OCI-LY1 (cell line): ENCODE results near the gene FCHO1.

Experiments used
- H2AFZ ChIP-seq: fragments of 200-600 bp; sonication (generic), shearing (Covaris generic); 2 replicates; pipeline ENCODE4 v1.6.0; 2014; ENCODE audit warnings: antibody characterized with exemption, mild to moderate bottlenecking, low read length
- H3F3A ChIP-seq: fragments of 200-600 bp; sonication (generic), shearing (Covaris generic); 2 replicates; pipeline ENCODE4 v1.6.0; 2014; ENCODE audit warnings: mild to moderate bottlenecking, antibody characterized with exemption, low read length, moderate library complexity; ENCODE audit not compliant: insufficient read depth
- H3K27ac ChIP-seq: fragments of 200-600 bp; sonication (generic); 2 replicates; pipeline ENCODE4 v1.5.1; 2014; ENCODE audit warnings: low read length, mixed run types, mild to moderate bottlenecking, low read depth; ENCODE audit not compliant: poor library complexity, severe bottlenecking
- H3K27me3 ChIP-seq: fragments of 200-600 bp; sonication (generic); 2 replicates; pipeline ENCODE4 v1.6.0; 2014; ENCODE audit warnings: antibody characterized with exemption, mild to moderate bottlenecking, low read length, moderate library complexity; ENCODE audit not compliant: insufficient read depth
- H3K36me3 ChIP-seq: fragments of 200-600 bp; sonication (generic); 2 replicates; pipeline ENCODE4 v1.6.1; 2014; ENCODE audit warnings: mild to moderate bottlenecking, antibody characterized with exemption, low read length, moderate library complexity, mixed read lengths; ENCODE audit not compliant: insufficient read depth
- H3K4me1 ChIP-seq: fragments of 200-600 bp; sonication (generic); 2 replicates; pipeline ENCODE4 v1.5.1; 2014; ENCODE audit warnings: mild to moderate bottlenecking, low read length, moderate library complexity; ENCODE audit not compliant: insufficient read depth, severe bottlenecking
- H3K4me2 ChIP-seq: fragments of 200-600 bp; sonication (generic), shearing (Covaris generic); 2 replicates; pipeline ENCODE4 v1.6.1; 2014; ENCODE audit warnings: low read length
- H3K4me3 ChIP-seq: fragments of 200-600 bp; sonication (generic); 2 replicates; pipeline ENCODE4 v1.5.1; 2014; ENCODE audit warnings: low read length, low read depth, mild to moderate bottlenecking, mixed read lengths; ENCODE audit not compliant: poor library complexity, severe bottlenecking
- H3K79me2 ChIP-seq: fragments of 200-600 bp; shearing (Covaris generic); 2 replicates; pipeline ENCODE4 v1.6.1; 2016; ENCODE audit warnings: mixed run types, low read length, mixed read lengths; ENCODE audit not compliant: insufficient read depth
- H3K9ac ChIP-seq: fragments of 200-600 bp; sonication (generic), shearing (Covaris generic); 2 replicates; pipeline ENCODE4 v1.6.1; 2014; ENCODE audit warnings: mild to moderate bottlenecking, low read length, mixed read lengths
- H3K9me2 ChIP-seq: fragments of 200-600 bp; sonication (generic), shearing (Covaris generic); 2 replicates; pipeline ENCODE4 v1.6.1; 2014; ENCODE audit warnings: low read depth, mild to moderate bottlenecking, low read length, mixed read lengths
- H3K9me3 ChIP-seq: fragments of 200-600 bp; shearing (Covaris generic); 2 replicates; pipeline ENCODE4 v1.6.1; 2014; ENCODE audit warnings: low read length, mixed read lengths
- H4K20me1 ChIP-seq: fragments of 200-600 bp; sonication (generic), shearing (Covaris generic); 2 replicates; pipeline ENCODE4 v1.6.0; 2016; ENCODE audit warnings: mild to moderate bottlenecking, low read length; ENCODE audit not compliant: insufficient read depth
- EZH2 ChIP-seq: fragments of 200-600 bp; sonication (generic), shearing (Covaris generic); IDR thresholded peaks from 2 replicates; pipeline ENCODE4 v1.8.0; 2017; ENCODE audit warnings: borderline replicate concordance, mixed run types, mild to moderate bottlenecking, antibody characterized with exemption, low read length, moderate library complexity, mixed read lengths
- TF ChIP-seq, protein P1 (sequence below): fragments of 200-600 bp; sonication (generic), shearing (Covaris generic); IDR thresholded peaks from 2 replicates; pipeline ENCODE4 v1.5.1; 2017; ENCODE audit warnings: mild to moderate bottlenecking, antibody characterized with exemption, low read length, moderate library complexity, mixed read lengths

FCHO1 gene

DNA sequence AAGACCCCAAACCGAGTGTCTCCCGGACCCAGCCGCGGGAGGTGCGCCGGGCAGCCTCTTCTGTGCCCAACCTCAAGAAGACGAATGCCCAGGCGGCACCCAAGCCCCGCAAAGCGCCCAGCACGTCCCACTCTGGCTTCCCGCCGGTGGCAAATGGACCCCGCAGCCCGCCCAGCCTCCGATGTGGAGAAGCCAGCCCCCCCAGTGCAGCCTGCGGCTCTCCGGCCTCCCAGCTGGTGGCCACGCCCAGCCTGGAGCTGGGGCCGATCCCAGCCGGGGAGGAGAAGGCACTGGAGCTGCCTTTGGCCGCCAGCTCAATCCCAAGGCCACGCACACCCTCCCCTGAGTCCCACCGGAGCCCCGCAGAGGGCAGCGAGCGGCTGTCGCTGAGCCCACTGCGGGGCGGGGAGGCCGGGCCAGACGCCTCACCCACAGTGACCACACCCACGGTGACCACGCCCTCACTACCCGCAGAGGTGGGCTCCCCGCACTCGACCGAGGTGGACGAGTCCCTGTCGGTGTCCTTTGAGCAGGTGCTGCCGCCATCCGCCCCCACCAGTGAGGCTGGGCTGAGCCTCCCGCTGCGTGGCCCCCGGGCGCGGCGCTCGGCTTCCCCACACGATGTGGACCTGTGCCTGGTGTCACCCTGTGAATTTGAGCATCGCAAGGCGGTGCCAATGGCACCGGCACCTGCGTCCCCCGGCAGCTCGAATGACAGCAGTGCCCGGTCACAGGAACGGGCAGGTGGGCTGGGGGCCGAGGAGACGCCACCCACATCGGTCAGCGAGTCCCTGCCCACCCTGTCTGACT is 24.1 kb upstream of the FCHO1 start:
- Histone ChIP-seq H2AFZ (no peak overlapping the region), H3K9me3 (0 out of 2 replicates have a peak, but pooled peaks cover 4% of the 10 kb centered on the region), H3K27ac (no peak overlapping the region), H3K27me3 (no peaks in the 10 kb centered on the region), H3K9ac (no peak overlapping the region), H3K36me3 (peaks cover 77% of the 10 kb centered on the region), H3K4me3 (no peak overlapping the region), H3F3A (no peaks in the 10 kb centered on the region), H3K4me1 (no peaks in the 10 kb centered on the region), H4K20me1 (no peaks in the 10 kb centered on the region), H3K4me2 (no peak overlapping the region), H3K79me2 (peaks cover 5% of the 10 kb centered on the region; the same call in 1 of the 2 replicates), H3K9me2 (no peaks in the 10 kb centered on the region)
- no peak for TF ChIP-seq EZH2
- TF ChIP-seq, protein P1, sequence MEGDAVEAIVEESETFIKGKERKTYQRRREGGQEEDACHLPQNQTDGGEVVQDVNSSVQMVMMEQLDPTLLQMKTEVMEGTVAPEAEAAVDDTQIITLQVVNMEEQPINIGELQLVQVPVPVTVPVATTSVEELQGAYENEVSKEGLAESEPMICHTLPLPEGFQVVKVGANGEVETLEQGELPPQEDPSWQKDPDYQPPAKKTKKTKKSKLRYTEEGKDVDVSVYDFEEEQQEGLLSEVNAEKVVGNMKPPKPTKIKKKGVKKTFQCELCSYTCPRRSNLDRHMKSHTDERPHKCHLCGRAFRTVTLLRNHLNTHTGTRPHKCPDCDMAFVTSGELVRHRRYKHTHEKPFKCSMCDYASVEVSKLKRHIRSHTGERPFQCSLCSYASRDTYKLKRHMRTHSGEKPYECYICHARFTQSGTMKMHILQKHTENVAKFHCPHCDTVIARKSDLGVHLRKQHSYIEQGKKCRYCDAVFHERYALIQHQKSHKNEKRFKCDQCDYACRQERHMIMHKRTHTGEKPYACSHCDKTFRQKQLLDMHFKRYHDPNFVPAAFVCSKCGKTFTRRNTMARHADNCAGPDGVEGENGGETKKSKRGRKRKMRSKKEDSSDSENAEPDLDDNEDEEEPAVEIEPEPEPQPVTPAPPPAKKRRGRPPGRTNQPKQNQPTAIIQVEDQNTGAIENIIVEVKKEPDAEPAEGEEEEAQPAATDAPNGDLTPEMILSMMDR = no peak

DNA sequence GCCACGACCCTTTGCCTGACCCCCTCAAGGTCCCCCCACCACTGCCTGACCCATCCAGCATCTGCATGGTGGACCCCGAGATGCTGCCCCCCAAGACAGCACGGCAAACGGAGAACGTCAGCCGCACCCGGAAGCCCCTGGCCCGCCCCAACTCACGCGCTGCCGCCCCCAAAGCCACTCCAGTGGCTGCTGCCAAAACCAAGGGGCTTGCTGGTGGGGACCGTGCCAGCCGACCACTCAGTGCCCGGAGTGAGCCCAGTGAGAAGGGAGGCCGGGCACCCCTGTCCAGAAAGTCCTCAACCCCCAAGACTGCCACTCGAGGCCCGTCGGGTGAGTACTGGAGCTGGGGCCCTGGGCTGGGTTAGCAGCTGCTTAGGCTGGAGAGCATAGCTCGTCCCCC is 23.4 kb upstream of the FCHO1 start:
- Histone ChIP-seq H3K36me3 (peaks cover 84% of the 10 kb centered on the region), H3K9me2 (no peaks in the 10 kb centered on the region), H3K27me3 (no peaks in the 10 kb centered on the region), H3K27ac (no peak overlapping the region), H3F3A (no peaks in the 10 kb centered on the region), H3K4me3 (no peak overlapping the region), H3K4me2 (no peak overlapping the region), H2AFZ (no peak overlapping the region), H3K9me3 (0 out of 2 replicates have a peak, but pooled peaks cover 4% of the 10 kb centered on the region), H3K4me1 (no peaks in the 10 kb centered on the region), H3K9ac (no peak overlapping the region), H3K79me2 (peaks cover 5% of the 10 kb centered on the region; the same call in 1 of the 2 replicates), H4K20me1 (no peaks in the 10 kb centered on the region)
- TF ChIP-seq EZH2 = no peak
- TF ChIP-seq, protein P1 = no peak

DNA sequence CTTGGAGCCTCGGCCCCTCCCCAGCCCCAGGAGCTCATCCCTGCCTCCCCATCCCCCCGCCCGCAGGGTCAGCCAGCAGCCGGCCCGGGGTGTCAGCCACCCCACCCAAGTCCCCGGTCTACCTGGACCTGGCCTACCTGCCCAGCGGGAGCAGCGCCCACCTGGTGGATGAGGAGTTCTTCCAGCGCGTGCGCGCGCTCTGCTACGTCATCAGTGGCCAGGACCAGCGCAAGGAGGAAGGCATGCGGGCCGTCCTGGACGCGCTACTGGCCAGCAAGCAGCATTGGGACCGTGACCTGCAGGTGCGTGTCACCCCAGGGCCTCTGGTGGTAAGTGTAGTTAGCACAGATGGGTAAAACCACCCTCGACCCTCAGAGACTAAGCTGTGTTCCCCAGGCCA is 18.1 kb upstream of the FCHO1 start:
- Histone ChIP-seq H3K4me1 (no peaks in the 10 kb centered on the region), H3K9me2 (no peaks in the 10 kb centered on the region), H3K36me3 (peaks cover 67% of the 10 kb centered on the region), H3K4me3 (no peak overlapping the region), H3K9me3 (0 out of 2 replicates have a peak, but pooled peaks cover 4% of the 10 kb centered on the region), H3K9ac (no peak overlapping the region), H2AFZ (no peak overlapping the region), H3F3A (no peaks in the 10 kb centered on the region), H3K4me2 (no peak overlapping the region), H4K20me1 (no peaks in the 10 kb centered on the region), H3K27ac (no peak overlapping the region), H3K27me3 (no peaks in the 10 kb centered on the region), H3K79me2 (peaks cover 5% of the 10 kb centered on the region; the same call in 1 of the 2 replicates)
- TF ChIP-seq, protein P1 = no peak
- no peak for TF ChIP-seq EZH2
